HT-29 (cell line): ENCODE results near the gene EIF4H. TPM values are rescaled to one million over a fixed set of nuclear protein-coding genes. Genes with fewer than 3 reads are reported as not detected.
A peak's percentile ranks its signal among the peaks of the same experiment; 100 is the strongest.
"Not testable (repeated sequence)": the region's sequence is repeated elsewhere in the genome, so short reads cannot be mapped to it uniquely, and the experiment has no call there.

Experiments
- DNase-seq: peaks from one replicate; pipeline ENCODE4 v3.0.0-alpha.2; 2015; ENCODE audit warnings: low spot score
- total RNA-seq: library from RNA; depleted of rRNA; stranded (reverse); fragments of >200 nt; shearing (Covaris generic); gene quantifications from 2 replicates; pipeline ENCODE4 v1.2.3, GENCODE V29; 2014

Gene EIF4H
- total RNA-seq, 1 experiment from 2014 or later: 295 TPM

DNA sequence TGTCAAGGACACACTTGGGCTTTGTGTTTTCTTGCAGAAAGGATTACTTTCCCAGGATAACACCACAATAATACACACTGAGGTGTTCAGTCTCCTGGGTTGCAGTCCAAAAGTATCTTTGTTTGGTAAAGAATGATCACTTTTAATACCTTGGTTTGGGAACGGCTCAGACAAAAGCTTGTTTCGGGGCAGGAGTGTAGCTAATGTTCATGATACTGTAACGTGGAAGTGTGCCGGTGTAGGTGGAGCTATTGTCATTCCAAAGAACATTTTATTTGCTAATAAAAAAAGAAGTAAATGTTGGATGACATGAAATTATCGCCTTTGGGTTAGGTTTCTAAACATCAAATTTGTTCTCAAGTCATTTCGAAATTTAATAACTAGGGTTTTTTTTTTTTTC lies 1.2 kb downstream of the EIF4H start:
- no peak for DNase-seq

DNA sequence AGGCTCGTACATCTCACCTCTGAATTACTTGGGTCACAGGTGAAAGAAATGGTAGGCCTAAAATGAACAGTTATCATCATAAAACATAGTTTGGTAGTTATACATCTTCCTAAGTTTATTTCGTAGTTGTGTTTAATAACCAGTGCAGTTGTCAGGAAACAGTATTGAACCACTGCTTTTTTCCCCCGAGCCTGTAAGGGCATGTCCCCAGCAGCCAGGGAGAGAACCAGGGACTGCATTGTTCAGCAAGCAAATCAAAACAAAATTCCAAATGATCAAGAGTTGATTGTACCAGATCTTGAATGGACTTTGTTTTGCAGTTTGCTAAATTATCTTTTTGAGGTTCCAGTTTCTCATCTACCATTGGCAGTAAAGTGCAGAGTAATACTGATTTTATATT lies 2.4 kb downstream of the EIF4H start:
- DNase-seq: no peak

DNA sequence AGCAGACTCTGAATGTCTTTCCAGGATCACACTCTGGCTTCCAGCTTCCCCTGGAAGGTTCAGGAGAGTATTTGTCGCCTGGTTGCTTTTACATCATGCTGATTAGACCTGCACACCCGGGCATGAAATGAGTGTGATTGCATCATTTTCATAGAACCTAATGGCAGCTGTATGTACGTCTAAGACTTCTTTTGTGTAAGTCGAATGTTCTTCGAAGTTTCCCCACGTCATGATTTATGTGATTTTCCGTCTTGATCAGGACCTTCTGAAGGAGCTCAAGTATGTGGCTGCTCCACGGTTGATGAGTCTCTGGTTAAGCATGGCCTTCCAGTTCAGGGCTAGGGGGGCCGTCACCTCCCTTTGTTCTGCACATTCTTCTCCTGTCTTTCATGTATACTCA lies 4.5 kb downstream of the EIF4H start:
- DNase-seq: no peak

DNA sequence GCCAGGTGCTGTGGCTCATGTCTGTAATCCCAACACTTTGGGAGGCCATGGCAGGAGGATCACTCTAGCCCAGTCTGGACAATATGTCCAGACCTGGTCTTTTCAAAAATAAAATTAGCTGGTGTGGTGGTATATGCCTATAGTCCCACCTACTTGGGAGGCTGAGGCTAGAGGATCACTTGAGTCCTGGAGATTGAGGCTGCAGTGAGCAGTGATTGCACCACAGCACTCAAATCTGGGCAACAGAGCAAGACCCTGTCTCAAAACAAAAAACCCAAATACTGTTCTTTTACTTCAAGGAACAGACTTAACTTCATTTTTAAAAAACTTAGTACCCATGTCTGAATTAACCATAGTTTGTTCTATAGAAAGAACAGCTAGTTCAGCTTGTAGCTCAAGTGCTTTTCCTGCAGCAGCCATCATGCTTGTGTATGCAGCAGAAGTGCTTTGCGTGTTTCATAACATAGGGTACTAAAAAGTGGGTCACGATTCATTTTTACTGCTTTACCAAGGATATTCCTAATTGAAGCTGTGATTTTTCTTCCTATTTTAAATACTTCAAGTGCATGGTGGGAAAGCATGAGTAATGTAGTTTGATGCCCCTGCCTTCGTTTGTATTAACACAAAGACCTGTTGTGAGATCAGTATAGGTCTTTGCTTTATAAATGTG lies 5.9 kb downstream of the EIF4H start:
- no peak for DNase-seq

DNA sequence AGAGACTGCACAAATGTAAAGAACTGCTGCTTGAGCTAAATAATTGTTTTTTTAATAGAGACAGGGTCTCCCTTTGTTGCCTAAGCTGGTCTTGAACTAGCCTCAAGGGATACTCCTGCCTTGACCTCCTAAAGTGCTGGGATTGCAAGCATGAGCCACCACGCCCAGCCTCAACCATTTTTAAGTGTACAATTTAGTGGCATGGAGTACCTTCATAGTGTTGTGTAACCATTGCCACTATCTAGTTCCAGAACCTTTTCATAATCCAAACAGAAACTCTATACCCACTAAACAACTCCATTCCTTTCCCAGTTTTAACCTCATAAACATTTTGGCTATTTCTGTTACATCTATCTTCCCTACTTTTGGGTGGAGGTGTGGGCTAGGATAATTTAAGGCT lies 6.7 kb downstream of the EIF4H start:
- DNase-seq: no peak

DNA sequence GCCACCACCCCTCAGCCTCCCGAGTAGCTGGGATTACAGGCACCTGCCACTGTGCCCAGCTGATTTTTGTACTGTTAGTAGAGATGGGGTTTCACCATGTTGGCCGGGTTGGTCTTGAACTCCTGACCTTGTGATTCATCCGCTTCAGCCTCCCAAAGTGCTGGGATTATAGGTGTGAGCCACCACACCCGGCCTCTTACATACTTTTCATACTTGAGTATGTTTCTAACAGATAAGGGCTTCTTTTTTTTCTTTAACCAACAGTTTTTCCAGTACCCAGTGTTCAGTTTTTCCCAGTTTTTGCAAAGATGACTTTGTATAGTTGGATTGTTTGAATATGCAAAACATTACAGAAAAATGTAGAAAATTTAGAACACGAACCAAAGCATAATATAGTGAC lies 7.7 kb downstream of the EIF4H start:
- no peak for DNase-seq

DNA sequence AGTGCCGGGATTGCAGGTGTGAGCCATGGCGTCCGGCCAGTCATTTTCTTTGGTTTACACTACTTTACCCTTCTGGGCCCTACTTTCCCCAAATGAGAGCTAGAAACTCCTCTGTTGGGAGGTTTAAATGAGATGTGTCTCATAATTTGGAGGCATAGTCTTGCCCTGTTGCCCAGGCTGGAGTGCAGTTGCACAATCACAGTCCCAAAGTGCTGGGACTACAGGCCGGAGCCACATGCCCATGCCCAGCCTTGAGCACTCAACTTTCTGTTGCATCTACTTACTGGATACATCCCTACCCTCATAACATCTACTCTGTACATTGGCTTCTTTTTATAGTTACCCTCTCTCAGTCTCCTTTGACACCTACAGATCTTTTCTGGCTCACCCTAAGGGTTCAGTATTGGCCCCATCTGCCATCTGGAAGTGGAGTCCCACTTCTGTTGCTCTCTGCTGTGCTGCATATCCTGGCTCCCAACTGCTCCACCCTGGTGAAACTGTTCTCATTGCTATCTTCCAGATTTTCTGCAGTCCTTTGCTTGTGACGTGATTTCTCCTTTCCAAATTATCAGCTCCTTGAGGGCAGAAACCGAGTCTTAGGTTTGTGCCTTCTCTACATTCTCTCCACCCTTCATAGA lies 8.4 kb downstream of the EIF4H start:
- no peak for DNase-seq

DNA sequence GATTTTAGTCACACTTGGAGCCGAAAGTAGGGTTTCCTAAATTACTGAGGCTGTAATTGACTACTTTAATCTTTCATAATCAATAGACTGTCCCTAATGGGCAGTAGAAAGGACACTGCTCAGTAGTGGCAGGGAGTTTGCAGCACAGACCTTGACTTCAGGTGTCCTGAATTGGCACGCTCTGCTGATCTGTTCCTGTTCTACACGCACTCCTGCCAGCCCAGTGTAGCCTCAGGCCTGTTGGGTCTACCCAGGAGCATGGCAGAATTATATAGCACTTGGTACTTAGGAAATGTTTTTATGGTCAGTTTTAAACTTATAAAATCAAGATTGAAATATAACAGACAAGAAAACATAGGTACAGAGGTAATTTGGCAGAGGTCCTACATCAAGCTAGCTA lies 9.0 kb downstream of the EIF4H start:
- no peak for DNase-seq

DNA sequence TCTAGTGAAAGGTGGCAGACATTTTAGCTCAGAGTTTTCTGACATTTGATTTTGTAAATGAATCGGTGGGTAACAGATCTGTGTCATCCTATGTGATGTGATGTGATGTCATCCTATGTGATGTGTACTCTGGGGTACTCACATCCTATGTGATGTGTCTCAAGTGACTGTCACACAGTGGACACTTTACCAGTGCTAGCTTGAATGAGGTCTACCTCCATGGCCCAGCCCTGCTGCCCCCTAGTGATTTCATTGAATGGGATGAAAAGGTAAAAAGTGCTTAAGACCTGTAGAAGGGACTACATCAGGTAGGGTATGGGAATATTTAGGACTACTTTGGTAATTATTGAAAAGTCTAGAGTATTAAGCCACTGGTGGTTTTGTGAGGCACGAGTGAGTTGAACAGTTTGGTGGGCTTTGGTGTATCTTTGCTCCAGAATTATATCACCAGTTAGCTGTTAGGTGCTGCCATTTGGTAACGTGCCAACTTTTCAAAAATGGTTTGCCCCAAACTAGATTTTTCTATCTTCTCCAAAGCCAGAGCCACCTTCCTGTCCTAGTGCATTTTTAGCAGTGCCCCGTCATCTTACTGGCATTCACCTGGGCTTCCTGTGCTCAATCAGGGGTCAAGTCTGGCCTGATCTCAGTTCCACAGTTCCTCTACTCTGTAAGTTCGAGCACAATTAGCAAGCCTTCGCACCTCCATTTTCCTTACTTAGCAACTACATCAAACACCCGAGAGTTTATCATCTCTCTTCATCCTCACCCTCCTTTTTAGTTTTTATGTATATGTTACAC lies 9.7 kb downstream of the EIF4H start:
- DNase-seq: peak; percentile 64

DNA sequence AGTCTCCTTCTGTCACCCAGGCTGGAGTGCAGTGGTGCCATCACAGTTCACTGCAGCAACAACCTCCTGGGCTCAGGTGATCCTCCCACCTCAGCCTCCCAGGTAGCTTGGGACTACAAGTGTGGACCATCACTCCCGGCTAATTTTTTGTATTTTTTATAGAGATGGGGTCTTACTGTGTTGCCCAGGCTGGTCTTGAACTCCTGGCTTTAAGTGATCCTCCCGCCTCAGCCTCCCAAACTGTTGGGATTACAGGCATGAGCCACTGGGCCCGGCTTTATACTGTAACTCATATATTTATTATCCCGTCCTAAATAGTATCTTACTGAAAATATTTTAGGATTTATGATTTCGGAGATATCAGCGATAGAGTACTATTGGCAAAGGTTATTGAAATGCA lies 10.9 kb downstream of the EIF4H start:
- DNase-seq: no peak

DNA sequence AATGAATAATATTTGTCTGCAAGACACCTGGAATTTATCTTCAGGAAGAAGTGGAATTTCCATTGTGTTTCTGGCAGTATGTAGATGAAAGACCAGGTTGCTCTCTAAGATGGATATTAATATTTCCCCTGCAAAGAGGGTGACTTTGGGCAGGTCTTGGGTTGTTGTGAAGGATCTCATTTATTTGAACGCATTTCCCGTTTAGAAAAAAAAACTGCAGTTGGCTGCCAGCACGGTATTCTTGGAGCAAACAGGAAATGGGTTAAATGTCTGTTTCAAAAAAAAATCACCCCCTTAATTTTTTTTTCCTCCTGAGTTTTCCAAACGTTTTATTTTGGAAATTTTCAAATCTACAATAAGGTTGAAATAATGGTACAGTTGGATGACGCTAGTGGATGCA lies 11.5 kb downstream of the EIF4H start:
- no peak for DNase-seq

DNA sequence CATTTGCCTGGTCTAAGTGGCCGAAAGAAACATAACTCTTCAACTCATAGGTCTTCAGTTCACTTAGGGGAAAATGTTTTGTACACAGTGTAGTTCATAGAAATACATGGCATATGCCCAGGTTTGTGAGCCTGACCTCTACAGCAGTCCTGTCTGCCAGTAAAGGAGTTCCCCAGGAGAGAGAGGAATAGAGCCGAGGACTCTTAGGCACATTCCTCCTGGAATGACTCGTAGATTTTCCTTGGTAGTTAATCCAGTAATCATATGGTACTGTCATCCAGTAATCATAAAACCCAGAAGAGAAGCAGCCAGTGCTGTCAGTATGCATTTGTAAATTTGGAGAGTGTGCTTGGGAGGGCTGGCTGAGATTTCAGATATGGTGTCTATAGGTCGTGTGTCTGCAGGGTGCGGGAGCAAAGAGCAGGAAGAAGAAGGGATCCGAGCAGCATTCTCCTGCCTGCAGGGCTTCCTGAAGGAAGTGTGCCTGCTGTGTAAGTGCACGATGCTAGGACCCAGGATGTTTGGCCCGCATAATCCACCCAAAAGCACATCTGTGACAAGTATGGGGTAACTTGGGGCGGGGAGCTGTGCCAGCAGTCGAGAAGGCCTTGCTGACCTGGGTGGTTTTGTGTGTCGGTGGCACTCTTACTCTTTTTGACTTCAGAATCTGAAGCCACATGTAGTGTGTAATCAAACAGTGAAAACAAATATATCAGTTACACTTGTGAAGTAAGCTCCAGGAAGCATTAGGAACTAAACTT lies 13.9 kb downstream of the EIF4H start:
- DNase-seq: no peak

DNA sequence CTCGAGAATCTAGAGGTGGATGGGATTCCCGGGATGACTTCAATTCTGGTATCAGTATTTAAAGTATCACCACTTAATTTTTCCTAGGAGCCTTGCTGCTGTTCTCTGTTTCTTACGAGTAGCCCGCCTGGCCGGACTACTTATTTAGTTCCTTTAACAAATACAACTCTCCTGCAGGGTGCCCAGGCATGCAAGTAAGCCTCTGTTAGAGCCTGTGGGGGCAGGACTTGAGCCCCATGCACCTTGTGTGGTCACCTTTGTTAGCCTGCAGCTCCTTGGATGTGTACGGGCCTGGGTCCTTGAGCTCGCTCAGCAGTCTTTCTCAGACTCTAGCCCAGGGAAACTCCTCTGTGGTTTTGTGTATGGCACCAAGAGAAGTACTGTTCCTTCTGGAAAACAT lies 16.1 kb downstream of the EIF4H start:
- DNase-seq: no peak

DNA sequence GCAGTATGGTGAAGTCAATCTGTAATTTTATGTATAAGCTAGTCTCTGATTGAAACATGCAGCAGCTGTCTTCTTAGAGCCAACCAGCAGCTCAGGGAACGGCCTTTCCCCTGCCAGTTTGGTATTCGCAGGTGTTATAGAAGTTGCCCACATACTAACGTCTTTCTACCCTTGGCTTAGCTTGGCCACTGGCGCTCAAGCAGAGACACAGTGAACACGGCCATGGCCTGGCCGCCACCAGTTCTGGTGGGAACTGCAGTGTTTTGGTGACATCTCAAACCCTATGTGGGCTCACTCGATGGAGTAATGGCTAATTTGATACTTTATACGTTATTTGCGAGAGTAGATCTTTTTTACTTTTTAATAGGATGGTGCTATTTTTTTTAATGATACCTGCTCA lies 17.1 kb downstream of the EIF4H start:
- DNase-seq: no peak

DNA sequence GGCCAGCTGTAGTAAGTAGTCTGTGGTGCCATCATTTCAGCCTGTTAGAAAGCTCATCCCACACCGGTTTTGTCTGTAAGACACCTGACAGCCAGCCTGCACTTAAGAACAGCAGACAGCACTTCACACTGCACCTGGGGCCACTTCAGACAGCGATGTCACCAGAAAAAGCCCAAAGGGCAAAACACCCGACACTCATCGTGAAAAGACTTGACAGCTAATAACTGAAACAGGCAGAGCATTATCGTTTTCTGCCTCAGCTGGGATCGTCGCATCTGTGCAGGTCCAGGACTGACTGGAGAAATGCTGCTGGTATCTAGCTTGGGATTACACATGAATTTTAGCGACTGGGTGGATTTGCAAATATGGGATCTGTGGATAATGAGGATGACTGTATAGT lies 18.9 kb downstream of the EIF4H start:
- no peak for DNase-seq

DNA sequence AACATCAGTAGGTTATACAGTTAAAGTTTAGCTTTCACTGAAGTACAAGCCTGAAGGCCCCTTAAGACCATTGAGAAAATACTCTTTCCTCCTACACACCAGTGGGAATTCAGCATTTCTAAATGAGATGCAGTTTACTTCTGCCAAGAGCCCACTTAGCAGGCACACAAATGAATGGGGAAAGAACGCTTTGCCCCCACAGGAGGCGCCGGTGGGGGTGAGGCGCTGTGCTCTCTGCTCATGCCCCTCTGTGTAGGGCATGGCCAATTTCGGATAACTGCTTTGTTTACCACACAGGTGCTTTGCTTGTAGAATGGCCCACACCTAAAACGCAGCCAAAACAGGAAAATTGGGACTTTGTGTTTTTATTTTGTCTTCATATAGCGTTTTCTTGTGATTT lies 19.8 kb downstream of the EIF4H start:
- DNase-seq: no peak

DNA sequence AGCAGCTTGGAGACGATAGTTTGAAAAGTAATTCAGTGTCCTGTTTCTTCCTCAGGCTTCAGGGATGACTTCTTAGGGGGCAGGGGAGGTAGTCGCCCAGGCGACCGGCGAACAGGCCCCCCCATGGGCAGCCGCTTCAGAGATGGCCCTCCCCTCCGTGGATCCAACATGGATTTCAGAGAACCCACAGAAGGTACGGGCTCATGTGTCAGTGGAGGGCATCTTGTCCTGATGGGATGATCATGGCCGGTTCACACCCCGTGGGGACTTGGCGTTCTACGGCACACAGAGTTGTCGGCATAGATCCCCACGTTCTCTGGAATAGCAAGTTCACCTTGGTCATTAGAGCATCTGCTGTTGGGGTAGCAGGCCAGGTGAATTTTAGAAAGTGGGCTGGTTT lies 20.5 kb downstream of the EIF4H start:
- DNase-seq: no peak

DNA sequence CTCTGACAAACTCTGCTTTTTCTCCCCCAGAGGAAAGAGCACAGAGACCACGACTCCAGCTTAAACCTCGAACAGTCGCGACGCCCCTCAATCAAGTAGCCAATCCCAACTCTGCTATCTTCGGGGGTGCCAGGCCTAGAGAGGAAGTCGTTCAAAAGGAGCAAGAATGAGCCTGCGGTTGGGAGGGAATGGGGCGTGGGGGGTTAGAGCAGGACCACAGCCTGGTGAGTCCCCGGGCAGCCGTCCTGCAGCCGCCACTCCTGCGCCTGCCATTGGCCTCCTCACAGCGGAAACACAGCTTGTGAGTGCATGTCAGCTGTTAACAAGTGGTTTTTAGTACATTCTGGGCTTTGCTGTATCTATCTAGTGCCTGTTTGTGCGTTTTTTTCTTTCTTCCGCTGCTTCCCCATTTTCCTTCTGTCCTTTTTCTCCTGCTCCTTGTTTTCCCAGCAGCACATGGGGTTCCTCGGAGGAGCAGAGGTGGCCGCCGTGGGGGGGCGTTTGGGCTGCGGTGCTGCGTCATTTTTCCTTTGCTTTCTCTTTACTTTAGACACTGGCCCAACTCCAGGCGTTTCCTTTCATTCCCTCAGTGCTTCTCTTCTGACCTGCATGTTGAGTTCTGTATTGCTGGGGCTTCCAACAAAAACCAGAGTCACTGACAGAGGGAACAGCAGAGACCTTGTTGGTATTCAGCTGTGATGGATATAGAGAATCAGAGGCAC lies 21.1 kb downstream of the EIF4H start:
- DNase-seq: not testable (repeated sequence)

DNA sequence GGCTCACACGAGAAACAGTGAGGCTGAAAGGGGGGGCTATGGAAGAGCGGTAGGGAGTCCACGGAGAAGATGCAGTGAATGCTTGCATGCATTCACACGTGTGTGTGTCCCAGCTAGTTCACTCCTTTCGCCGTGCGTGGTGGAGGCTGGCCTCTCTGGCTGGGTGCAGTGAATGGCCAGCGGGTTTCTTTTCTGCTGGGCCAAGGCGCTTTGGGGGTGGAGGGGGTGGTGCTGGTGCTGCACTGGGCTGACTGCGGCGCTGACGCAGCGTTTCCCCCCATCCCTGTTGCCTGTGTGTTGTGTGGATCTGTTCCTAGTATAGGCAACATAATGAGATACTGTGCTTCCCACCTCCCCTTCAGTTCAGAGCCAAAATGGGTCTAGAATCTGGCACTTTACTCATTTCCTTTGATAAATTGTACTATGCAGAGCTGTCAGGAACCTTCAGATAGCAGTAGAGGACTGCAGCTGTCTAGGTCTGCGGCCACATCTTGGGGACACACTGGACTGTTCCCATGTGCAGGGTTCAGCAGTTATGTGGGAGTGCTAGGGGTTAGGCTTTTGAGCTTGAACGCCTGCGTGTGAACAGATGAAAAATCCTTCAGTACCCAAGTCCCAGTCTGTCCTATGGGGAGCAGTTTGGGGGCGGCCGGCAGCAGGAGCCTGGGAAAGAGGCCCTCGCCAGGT lies 22.0 kb downstream of the EIF4H start:
- not testable (repeated sequence) for DNase-seq

DNA sequence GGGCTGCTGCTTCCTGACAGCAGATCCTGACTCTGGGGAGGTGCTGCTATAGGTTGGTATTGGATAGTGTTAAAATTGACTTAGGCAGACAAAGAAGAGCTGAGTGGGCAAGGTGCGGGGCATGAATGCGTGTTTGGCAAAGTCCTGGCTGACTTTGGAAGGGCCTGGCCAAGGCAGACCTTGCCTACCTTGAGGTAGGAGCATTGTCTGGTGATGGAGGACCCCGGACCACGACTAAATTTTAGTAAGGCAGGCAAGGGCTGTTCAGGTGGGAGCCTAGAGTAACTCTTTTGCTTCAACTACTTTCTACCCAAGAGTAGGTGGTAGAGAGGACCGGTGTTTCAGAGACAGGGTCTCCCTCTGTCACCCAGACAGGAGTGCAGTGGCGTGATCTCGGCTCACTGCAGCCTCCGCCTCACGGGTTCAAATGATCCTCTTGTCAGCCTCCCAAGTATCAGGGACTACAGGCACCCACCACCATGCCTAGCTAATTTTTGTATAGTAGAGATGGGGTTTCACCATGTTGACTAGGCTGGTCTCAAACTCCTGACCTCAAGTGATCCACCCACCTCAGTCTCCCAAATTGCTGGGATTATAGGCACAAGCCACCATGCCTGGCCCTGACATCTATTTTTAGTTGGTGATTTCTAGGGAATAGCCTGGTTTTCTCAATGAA lies 23.4 kb downstream of the EIF4H start:
- no peak for DNase-seq
